Measurements from ENCODE around the gene EI24.

DNA sequence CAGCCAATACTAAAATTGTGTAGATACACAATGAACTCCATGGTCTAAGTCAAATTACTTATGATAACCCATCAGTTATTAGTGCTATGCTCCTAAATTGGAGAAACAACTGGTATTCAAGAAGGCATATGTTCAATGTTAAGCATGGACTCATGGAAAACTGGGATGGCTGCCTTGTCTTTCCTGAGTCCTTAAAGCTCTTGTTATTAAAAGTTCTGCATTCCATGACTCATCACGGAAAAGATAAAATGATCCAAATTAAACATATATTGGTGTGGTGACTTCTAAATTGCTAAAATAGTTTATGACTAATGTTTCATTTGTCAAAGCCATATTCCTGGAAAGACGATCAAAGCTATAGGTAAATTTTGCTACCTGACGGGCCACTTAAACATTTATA is 9.4 kb upstream of the EI24 start:
- TF ChIP-seq, protein P1, sequence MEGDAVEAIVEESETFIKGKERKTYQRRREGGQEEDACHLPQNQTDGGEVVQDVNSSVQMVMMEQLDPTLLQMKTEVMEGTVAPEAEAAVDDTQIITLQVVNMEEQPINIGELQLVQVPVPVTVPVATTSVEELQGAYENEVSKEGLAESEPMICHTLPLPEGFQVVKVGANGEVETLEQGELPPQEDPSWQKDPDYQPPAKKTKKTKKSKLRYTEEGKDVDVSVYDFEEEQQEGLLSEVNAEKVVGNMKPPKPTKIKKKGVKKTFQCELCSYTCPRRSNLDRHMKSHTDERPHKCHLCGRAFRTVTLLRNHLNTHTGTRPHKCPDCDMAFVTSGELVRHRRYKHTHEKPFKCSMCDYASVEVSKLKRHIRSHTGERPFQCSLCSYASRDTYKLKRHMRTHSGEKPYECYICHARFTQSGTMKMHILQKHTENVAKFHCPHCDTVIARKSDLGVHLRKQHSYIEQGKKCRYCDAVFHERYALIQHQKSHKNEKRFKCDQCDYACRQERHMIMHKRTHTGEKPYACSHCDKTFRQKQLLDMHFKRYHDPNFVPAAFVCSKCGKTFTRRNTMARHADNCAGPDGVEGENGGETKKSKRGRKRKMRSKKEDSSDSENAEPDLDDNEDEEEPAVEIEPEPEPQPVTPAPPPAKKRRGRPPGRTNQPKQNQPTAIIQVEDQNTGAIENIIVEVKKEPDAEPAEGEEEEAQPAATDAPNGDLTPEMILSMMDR (IDR thresholded peaks at IDR 0.05) = no peak
- TF ChIP-seq TEAD4 (IDR thresholded peaks at IDR 0.05; ENCODE audit: borderline replicate concordance, insufficient read depth) = no peak
- no peak for TF ChIP-seq PBX3 (IDR thresholded peaks at IDR 0.05)
- no peak for TF ChIP-seq POLR2AphosphoS5 (IDR thresholded peaks at IDR 0.05; ENCODE audit: low read depth, low read length)
- no peak for TF ChIP-seq EZH2phosphoT487 (IDR thresholded peaks at IDR 0.05; ENCODE audit: borderline replicate concordance, low read depth)
- no peak for TF ChIP-seq SIN3A (IDR thresholded peaks at IDR 0.05; ENCODE audit: borderline replicate concordance, low read depth, low read length)
- no peak for TF ChIP-seq JUND (IDR thresholded peaks at IDR 0.05)
- TF ChIP-seq YY1 (IDR thresholded peaks at IDR 0.05; ENCODE audit: low read depth) = no peak
- TF ChIP-seq RCOR1 (IDR thresholded peaks at IDR 0.05; ENCODE audit: low read length) = no peak
- TF ChIP-seq MAX (IDR thresholded peaks at IDR 0.05; ENCODE audit: low read depth) = no peak
- no peak for TF ChIP-seq USF2 (IDR thresholded peaks at IDR 0.05; ENCODE audit: borderline replicate concordance, low read depth, low read length)

Data from SK-N-SH (cell line).